HG02798 (cell line): ENCODE measurements around the gene ZMIZ1.

Experiments
- ATAC-seq: cut with Tn5 transposase; IDR thresholded peaks from one replicate; pipeline ENCODE4 v1.9.1; 2021; ENCODE audit warnings: mild to moderate bottlenecking; ENCODE audit not compliant: unreplicated experiment, poor library complexity

ZMIZ1 gene

DNA sequence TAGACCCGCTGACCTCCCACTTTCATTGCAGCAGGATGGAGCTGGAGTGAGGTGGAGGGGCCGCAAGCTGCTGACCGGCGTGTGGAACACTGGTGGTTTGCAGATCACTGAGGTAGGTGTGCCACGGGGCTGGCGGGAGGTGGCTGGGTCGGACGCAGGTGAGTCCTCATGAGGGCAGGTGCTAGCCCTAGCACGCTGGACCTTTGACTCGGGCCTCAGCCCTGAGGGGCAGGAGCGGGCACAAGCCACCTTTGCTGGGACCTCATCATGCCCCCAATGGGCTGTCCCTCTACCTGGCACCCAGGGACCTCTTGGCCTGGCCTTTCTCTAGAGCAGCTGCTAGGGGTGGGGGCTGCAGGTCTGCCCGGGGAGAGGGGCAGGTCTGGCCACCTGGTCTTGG lies 93.3 kb downstream of the ZMIZ1 start:
- ATAC-seq, result no peak

DNA sequence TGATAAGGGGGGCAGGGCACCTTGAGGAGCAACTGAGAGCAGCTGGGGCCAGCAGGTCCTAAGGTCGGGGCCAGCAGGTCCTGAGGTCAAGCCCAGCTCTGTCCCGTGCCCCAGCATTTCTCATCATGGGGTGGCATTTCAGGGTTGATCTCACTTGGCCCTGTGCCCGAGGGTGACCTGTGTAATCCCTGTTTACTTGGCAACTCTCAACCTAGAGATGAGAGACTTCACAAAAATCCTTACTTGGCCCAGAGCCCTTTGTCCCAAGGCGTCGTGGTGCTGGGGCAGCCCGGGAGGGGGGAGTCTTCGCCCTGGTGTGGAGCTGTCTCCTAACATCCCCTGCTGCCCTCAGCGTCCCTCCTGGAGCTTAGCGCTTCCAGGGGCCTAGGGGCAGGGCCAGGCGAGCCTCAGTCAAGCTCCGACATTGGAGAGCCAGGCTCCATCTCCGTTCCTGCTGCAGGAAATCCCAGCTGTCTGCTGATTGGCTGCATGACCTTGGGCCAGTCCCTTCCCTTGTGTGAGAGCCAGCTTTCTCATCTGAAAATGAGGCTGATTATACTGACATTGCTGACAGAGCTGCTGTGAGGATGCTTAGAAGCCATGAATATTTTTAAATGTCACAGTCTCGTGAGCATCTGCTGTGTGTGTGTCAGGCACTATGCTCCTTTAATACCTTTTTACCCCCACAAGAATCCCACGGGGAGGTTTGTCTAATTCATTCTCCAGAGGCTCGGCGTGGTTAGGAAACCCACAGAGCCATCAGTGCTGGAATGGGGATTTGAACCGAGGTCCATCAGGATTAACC lies 94.3 kb downstream of the ZMIZ1 start:
- ATAC-seq, result no peak

DNA sequence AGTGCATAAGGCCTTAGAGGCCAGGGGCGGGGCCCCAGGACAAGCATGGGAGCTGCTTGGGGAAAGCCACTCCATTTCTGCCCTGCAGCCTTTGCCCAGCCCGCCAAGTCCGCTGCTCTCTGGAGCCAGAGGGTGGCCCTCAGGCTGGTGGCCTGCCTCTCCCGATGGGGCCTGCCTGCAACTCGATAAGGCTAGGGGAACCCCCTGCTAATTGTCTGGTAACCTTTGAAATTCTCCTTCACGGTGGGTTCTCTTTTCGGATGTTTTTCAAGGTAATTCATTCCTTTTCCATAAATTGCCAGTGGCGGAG lies 94.9 kb downstream of the ZMIZ1 start:
- ATAC-seq, result no peak

DNA sequence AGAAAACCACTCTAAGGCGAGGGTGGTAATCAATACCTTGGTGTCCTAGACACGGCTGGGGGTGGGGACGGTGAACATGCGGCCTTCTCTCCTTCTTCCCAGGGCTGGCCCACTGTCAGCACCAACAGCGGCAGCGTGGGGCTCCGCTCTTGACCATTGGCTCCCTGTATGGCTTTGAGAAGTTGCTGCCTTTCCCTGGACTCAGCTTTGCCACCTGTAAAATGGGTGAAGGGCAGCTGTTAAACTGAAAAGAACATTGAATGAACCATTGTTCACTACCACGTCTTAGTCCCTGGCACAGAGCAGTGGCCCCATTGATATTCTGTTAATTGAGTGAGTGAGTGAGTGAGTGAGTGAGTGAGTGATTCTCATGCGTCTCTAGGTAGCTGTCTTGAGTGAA lies 95.3 kb downstream of the ZMIZ1 start:
- no peak for ATAC-seq

DNA sequence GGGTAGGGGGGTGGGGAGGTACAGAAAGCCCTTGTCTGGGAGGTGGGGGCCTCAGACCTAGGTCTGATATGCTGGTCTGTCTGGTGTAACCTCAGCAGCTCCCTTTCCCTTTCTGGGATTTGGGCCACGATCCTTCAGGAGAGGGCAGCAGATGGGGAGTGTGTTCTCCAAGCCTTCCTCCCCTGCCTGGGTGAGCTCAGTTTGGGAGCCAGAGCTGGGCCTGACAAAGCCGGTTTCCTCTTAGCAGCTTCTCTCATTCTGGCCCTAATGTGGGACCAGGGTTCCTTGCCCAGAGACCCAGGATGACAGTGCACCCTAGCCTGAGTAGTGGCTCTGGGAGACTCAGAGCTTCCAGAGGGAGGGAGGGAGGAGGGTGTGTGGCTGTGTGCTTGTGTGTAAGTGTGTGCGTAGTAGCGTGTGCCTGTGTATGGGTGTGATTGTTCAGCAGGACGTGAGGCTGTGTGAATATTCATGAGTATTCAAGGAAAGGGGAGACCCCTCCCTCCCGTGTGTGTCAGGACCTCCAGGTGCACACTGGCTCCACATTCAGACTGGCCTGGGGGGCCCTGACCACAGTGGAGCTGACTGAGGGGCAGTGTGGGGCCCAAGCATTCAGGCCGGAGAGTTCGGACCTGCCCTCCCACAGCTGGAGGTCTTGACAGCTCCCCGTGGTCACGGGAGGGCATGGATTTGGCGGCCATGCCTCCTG lies 96.5 kb downstream of the ZMIZ1 start:
- ATAC-seq, result no peak

DNA sequence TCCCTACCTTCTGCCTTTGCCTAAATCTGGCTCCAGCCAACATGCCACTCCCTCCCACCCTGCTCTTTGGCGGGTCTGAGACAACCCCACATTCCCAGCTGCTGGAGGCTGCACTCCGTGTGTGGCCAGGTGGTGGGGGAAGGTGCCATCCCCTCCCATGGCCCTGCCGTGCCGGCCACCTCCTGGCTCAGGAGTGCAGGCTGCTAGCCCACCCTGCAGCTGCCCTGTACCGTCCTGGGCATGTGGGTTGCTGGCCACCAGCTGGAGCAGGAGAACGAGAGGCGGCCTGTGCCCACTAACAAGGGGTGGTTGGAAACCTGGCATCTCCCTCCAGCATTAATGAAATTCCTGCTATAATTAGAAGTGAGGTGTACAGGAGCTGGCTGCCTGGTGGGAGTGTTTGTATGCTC lies 97.6 kb downstream of the ZMIZ1 start:
- ATAC-seq, result no peak

DNA sequence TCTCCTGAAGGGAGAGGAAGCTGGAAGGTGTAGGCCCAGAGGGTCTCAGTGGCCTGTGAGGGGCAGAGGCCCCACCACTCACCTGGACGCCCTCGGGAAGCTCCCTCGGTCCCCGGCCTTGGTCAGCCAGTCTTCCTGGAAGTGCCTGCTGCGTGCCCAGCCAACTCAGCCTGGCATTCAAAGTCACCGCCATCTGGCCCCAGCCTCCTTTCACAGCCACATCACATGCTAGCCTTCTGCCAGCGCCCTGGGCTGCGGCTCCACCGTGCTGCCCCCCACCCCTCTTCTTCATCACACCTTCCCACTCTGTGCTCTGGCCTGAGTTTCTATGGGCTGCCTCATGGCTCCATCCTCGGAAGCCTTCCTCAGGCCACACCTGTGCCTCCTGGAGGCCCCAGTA lies 98.0 kb downstream of the ZMIZ1 start:
- no peak for ATAC-seq

DNA sequence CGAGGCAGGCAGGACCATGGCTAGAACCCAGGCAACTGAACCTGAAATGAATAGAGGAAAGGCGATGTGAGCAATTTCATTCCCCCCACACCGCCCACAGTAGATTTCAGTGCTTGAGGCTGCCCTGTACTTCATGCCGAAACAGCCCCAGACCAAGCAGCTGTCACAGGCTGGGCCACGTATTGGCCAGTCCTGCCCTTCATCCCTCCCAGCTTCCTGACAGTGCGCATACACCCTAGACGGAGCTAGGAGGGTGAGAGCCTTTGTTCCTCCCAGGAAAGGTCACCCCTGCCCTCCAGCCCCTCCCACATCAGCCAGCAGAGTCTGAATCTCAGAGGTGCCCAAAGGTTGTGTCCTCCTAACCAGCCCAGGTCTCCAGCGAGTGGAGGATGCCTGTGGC lies 98.8 kb downstream of the ZMIZ1 start:
- ATAC-seq, result no peak

DNA sequence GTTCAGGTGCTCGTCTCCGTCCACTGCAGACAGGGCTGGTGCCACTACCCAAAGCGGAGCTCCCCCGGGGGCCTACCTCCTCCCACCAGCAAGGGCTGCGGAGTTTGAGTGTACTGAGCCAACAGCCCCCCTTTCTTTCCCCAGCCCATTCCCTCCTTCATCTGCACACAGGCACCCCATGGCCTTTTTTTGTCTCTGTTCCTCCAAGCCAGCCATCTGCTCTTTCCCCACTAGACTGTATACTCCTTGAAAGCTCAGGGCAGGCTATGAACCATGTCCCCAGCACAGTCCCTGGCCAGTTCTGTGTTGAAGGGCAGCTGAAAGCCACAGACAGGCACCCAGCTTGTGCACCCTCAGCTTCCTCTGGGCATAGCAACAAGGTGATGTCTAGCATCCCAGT lies 99.4 kb downstream of the ZMIZ1 start:
- ATAC-seq, result no peak

DNA sequence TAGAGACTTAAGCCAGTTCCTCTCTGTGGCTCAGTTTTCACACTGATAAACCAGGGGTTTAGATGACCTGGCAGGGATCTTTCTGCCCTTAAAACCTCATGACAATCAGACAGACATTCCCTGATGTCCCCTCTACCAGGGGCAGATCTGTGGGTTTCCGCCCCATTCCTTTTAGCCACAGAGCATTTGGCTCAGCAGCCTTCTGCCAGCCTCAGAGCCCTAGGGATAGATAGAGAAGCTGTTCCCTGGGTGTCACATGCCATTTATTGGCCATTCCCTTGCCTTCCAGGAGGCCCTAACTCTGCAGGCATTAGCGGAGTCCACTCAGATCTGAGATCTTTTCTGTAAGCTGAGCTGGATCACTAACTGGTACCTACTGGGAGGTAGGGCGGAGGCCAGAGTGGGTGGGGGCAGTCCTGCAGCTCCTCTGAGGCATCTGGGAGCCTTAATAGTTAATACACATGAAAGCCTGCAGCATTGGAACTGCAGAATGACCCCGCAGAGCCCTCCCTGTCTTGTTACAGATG lies 101.5 kb downstream of the ZMIZ1 start:
- no peak for ATAC-seq

DNA sequence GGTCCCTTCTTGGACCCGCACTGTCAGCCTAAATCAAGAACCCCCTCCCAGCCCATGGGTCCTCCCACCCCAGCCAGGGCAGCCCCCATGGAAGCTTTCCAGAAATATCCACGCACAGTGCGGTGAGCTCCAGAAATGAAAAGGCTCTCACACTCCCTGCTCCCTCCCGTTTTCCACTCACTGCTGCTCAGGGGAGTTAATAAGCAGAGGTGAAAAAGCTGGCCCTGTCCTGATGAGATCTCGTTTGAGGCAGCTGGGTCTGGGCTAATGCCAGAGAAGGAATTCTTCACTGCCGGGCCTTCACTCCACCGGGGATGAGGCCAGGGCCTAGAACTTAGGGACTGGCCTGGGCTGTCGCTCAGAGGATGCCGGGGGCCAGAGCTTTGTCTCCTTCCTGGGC lies 102.2 kb downstream of the ZMIZ1 start:
- ATAC-seq, result no peak

DNA sequence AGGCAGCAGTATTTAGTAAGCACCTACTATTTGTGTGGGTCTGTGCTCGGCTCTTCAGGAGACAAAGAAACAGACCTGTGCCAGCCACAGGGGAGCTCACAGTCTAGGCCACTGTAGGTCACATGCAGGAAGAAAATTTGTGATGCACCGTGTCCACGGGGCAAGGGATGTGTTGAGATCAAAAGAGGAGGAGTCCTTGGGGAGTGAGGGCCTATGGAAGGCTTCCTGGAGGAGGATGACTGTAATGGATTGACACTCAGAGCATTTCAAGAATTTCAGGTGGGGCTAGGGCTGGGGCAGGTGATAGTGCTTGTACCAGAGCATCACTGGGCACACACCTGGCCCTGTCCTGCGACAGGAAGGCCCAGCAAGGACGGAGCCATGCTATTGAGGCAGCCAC lies 102.7 kb downstream of the ZMIZ1 start:
- ATAC-seq, result no peak

DNA sequence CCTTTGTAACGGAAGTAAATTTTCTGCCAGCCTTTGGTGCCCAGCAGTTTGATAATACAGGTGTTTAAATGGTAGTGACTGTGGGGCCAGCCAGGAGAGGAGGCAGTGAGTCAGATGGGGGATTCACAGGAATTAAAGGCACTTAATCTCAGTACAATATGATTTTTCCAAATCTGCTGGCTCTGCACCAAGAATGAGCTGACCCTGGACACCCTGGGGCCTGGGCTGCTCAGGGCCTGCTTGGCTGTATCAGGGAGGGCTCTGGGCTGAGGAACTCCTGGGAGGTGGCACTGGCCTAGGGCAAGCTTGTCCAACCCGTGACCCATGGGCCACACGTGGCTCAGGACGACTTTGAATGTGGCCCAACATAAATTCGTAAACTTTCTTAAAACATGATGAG lies 104.1 kb downstream of the ZMIZ1 start:
- no peak for ATAC-seq

DNA sequence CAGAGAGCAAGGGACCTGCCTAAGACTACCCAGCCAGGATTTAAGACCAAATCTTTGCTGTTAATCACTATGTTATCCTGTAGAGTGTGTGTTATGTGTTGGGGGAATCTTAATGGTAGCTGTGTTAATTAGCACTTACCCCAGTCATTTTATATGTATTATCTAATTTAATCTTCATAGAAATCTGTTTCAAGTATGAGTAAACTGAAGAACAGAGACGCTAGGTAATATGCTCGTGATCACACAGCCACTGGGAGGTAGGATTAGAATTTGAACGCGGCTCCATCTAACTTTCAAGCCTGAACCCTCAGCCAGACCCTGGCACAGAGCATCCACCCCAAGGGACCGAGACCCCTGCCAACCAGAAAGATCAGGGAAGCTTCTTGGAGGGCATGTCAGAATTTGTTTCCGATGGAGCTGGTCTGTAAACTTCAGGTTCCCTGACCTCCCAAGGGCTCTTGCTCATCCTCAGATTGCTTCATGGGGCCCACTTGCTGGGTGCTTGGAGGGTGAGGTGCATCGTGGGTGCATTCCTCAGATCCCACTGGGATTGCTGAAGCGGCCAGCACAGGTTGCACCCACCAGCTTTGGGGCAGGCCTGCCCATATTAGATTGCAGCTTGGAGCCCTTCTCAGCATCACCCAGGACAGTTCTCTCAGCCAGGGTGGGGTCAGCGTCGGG lies 105.0 kb downstream of the ZMIZ1 start:
- no peak for ATAC-seq

DNA sequence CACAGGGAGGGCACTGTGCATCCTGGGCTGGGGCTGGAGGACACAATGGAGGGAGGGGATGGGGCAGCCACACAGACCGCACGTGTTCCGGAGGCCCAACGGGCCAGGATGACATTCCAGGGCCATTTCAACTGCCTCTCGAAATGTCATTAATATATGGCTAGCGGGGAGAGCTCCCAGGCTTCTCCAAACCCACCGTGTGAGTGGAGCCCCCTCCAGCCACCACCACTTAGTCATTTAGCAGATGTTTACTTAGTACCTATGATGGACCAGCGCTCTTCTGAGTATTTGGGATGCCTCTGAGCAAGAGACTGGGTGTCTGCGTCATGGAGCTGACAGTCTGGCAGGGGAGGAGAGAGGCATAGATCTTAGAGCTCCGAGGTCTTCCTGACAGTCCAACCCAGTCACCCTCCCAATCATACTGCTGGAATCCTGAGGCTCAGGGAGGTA lies 107.3 kb downstream of the ZMIZ1 start:
- no peak for ATAC-seq

DNA sequence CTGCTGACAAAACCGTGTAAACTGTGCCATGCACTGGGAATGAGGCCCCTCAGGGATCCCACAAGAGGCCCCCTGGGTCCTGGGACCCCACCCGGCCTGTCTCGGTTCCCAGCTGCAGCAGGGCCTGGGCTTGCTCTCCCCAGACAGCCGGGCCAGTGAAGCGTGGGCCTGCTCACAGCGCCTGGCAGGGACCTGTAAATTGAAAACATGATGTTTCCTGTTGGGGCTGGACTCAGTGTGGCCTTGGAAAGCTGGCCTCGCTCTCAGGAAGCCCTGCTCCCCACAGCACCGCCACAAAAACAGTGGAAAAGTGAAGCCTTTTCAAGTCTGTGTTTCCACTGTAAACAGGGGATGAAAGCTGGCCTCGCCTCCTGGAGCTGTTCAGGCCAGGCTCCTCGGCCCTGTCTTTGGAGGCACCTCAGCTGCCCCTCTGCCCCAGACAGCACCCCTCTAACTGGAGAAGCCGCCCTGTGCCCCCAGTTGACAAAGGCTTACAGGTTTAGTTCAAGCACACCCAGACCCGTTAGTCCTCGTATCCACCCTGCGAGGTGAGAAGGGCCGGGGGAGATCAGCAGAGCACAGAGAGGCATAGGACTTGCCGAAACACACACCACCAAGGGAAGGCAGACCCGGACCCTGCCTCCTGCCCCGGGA lies 108.3 kb downstream of the ZMIZ1 start:
- no peak for ATAC-seq

DNA sequence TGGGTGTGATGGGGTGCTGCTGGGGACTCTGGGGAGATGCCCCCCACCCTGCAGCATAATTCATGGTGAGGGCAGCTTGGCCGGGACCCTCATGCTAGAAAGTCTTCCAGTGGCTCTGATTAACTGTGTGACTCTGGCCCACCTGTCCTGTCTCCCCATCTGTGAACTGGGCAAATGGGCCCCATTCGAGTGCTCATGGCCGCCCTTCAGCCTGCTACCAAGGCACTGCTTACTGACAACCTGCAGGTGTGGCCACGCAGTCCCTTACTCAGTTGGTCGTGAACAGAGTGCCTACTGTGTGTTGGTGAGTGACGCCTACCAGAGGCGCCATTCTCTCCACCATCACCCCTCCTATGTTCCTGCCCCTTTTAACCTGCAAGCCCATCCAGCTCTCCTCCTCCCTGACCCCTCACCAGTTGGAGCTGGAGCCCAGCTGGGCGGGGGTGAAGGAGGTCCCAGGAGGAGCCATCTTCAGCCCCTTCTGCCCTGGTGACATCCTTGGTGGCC lies 109.4 kb downstream of the ZMIZ1 start:
- no peak for ATAC-seq

DNA sequence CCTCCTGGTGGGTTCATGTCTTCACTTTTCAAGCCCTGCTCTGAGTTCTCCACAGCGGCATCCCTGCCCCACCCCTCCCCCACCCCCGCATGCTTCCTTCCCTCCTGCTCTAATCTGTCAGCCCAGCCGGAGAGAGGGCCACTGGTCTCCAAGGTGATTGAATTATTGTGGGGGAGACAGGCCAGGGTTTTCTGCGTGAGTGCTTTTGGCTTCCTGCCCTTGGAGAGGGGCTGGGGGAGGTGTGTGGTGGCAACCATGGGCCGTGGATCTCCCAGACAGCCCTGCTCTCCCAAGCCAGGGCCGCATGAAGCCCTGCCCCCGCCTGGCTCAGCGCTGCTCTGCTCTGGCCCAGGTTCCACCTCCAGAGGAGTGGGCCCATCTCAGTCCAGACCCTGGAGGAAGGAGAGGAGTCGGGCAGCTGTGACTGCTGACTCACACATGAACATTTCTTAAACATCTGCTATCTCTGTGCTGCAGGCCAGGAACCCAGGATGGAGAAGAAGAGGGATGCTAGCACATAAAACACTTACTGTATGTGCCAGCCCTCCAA lies 109.9 kb downstream of the ZMIZ1 start:
- no peak for ATAC-seq

DNA sequence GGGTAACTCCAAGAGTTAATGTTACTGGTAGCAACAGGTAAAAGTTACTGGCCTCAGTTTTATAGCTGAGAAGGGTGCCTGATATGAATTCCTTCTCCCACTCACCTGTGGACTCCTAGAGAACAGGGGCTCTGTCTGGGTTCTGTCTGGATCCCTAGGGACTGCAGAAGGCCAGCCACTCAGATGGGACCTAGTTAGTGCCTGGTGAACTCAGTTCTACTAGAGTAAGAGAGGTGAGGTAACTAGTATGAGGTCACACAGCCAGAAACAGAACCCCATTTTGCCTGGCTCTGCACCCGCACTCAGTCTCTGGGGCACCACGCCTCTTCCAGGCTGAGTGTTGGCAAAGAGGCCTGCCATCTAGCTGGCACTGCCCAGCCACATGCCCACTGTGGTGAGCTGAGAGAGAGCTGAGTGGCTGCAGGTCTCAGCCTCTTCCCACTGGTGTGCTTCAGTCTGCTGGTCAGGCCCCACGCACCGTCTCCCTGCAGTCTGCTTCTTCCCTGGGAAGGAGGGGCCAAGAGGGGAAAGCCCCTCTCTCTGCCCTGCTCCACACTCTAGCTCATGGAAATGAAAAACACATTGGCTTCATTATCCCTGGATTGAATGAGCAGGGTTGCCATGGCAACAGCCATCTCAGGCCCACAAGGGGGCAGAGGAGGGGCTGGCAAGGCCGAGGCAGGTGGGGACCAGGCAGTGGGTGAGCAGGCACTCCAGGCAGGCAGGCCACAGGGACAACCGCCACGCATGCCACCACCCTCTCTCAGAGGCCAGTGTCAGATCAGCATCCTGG lies 110.6 kb downstream of the ZMIZ1 start:
- ATAC-seq, result no peak

DNA sequence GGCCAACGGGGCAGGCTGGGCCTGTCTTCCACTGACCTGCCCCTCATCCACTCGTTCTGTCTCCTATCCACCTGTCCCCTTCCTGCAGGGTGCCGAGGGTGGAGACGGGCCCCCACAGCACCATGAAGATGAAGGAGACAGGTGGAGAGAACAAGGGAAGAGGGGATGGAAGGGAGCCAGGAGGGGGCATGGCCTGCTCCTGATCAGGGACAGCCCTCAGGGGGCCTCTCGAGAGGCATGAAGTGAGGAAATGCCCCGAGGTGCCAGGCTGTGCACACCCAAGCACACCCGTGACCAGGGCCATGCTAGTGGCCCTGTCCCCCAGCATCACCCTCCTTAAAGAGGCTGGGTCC lies 111.2 kb downstream of the ZMIZ1 start:
- no peak for ATAC-seq
